HG03354 (cell line): Measurements from ENCODE around the gene CHN2.

Experiments
- ATAC-seq: cut with Tn5 transposase; IDR thresholded peaks from one replicate; pipeline ENCODE4 v1.9.1; 2021; ENCODE audit warnings: mild to moderate bottlenecking; ENCODE audit not compliant: unreplicated experiment, poor library complexity, severe bottlenecking

Gene CHN2

DNA sequence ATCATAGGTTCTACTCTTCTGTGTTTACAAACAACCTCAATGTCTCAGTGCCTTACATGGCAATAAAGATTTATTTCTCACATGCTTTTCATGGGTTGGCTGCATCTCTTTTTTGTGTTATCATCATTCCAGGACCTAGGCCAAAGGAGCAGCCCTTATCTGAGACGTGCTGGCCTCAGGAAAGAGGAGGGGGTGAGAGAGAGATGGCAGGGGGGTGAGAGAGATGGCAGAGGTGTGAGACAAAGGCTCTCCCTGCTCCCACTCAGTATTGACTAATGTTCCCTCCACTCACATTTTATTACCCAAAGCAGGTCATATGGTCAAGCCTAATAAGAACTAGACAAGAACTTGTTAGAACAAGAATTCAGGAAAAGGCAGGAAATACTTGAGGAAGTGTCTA lies 249.0 kb downstream of the CHN2 start:
- no peak for ATAC-seq

DNA sequence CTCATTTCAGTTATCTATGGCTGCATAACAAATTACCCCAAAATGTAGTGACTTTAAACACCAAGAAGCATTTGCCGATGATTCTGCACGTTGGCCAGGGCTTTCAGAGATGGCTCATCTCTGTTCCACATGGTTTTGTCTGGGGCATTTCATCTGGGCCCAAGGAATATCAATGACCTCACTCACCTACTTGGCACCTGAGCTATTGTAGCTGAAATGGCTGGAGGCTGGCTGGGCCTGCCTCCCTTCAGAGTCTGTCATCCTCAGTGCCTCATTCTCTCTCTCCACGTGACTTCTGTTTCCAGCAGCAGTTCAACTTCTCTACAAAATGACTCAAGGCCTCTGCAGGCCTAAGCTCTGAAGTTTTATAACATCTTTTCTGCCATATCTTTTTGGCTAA lies 249.7 kb downstream of the CHN2 start:
- ATAC-seq: no peak

DNA sequence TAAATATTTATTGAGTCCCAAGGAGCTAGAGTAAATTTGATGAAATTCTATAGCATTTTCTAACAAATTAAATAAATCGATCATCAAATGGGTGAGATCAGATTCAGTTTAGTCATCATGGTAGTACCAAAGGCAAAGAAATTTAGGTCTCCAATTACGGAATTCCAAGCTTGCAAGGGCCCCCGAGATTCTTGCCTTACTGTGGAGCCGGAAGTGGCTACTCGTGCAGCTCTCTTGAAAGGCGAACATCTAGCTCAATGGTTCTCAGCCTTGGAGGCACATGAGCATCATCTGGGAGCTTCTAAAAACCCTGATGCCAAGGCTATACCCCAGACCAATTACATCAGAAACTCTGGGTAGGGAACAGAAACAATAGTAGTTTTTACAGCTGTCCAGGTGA lies 251.2 kb downstream of the CHN2 start:
- no peak for ATAC-seq

- ATAC-seq: no peak
Observed at GRCh38 chr7:29447828-29448227, 253.3 kb downstream of the CHN2 start.

DNA sequence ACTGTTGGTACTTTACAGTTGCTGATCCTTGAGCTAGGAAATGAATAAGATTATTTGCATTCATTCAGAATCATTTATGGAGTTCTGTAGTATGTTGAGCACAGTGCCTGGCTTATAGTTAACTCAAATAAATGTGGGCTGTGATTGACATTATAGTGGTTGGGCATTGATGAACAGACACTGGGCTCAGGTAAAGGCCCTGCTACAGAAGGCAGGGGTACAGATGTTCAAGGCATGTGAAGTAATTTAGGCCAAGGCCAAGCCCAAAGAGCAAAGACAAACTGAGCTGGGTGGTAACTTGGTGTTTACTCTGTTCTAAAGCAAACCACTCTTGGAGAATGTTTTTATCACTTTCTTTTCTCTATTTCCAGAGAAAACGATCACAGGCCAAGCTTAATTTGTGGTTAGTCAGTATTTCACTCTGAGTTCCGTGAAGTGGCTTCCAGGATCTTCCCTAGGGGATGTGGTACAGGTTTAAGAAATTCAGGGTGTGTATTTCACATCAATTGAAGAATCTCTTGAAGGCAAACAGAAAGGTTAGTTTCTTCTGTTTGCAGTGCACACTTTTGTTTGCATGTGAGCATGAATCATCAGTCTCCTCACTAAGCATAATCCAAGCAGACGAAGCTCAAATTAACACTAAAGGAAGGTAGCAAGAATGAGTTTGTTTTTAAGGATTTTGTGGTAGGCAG lies 255.1 kb downstream of the CHN2 start:
- ATAC-seq: no peak

DNA sequence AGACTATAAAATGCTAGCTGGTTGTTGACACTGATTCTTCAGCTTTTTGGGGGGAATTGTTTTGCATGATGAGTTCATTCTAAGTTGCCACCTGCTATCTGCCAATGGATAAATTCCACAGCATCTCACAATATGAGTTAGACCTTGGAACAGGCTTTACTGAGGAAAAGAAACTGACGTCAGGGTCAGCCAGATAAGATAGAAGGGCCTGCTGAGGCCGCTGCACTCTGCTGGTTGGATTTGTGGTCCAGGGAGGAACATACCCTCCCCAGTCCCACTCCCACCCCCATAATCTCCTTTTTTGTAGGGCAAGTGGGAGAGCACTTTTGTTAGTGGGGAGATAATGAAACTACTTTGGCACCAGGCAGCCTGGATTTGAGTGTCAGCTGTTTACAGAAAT lies 258.4 kb downstream of the CHN2 start:
- ATAC-seq: no peak

GRCh38 chr7:29454464-29454863 lies 259.9 kb downstream of the CHN2 start:
- no peak for ATAC-seq

- ATAC-seq: no peak
Observed at GRCh38 chr7:29454899-29455451, 260.4 kb downstream of the CHN2 start.

GRCh38 chr7:29457141-29457561 lies 262.6 kb downstream of the CHN2 start:
- no peak for ATAC-seq

GRCh38 chr7:29457565-29458011 lies 263.0 kb downstream of the CHN2 start:
- no peak for ATAC-seq

DNA sequence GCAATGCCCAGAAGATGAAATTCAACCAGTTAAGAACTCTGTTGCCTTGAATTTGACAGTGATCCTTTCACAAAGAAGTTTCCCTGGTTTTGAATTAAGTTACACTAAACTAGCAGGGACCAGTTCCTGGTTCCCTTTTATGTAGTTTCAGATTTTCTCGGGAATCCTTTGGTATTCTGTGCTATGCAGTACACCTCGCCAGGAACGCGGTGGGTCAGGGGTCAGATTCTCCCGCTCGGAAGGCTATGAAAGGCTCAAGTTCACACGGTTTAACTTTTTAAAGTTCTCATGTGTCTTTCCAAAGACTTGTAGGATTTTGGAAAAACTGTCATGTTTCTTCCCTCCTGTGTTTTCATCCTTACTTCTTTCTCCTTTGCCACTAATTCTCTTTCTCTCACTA lies 264.4 kb downstream of the CHN2 start:
- no peak for ATAC-seq

- no peak for ATAC-seq
Observed at GRCh38 chr7:29459589-29459988, 265.0 kb downstream of the CHN2 start.

GRCh38 chr7:29461996-29462395 lies 267.4 kb downstream of the CHN2 start:
- ATAC-seq: no peak

DNA sequence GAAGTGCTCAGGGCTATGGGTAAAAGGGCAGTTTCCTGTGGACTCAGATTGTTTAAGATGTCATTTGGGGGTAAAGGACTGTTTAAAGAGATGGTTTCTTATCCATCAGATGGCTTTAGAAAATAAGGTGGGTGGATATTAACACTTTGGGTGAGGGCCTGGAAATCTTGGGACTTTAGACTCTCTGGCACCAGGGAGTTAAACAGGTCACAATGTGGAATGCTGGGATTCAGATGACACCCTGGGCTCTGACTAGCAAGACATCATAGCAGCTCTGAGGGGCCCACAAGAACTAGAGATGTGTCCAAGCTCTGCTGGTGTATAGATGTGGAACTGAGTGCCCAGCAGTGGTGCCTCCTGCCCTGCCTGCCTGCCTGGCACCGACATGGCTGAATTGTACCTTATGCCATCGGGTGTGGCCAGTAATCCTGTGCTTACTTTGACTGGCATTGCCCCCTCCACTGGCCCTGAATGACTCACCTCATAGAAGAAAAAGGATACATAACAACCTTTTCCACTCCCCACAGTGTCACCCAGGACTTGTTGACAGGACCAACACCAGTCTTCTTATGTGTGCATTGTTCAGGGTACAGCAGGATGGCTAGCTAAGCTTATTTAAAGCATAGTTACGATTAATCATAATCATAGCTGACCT lies 269.1 kb downstream of the CHN2 start:
- ATAC-seq: no peak

- ATAC-seq: no peak
Observed at GRCh38 chr7:29464753-29465152, 270.2 kb downstream of the CHN2 start.

GRCh38 chr7:29467193-29467926 lies 272.8 kb downstream of the CHN2 start:
- ATAC-seq: no peak

DNA sequence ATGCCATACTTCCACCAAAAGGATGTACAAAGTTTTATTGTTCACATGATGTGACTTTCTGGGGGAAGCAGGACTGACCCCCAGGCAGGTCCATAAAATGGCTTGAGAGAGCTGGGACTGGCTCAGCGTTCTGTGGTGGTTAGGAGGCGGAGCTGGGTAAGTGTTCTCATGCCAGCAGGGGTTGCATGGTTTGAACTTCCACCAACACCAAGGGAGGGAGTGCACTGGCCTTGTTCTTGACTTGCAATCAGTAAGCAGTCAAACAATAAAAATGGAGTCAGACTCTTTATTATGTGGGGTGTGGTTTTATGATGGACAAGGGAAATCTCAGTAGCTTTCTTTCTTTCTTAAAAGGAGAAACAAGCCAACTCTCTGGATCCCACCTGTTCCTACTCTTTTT lies 273.6 kb downstream of the CHN2 start:
- ATAC-seq: no peak

DNA sequence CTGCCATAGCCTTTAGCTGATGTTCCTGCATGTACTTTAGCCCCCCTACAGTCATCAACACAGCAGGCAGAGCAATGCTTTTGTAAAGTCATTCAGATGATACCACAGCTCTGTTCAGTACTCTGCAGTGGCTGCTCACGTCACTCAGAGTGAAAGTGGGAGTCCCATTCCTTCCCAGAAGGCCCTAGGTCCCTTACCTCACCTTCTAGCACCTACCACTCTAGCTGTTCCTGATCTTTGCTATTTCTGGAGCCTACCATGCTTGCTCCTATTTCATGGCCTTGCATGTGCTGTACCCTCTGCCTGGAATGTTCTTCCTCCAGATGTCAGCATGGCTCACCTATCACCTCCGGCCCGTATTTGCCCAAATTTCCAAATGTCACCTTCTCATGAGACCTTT lies 274.7 kb downstream of the CHN2 start:
- ATAC-seq: no peak

DNA sequence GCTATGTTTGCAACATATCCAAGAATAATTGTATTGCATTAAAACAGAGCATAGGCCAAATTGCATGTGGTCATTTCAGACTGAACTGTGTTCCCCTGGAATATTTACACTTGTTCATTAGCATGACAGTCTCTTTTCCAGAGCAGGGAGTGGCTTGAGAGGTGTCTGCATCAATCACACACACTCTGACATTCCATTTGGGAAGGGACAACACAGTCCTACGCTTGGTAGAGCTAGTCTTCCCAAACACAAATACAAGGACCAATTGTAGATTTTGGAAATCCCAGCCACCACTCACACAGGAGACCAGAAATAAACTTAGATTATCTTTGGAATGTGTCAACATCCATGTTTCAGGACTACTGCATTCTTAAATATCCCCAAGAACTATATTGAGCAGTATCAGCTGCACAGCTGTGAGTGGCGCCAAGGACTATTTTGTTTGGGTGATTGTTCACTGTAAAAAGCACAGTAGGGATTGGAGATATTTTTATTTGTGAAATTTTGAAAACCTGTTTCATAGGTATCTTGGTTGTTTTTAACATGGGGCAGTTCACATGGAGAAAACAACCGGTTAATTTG lies 275.5 kb downstream of the CHN2 start:
- no peak for ATAC-seq

DNA sequence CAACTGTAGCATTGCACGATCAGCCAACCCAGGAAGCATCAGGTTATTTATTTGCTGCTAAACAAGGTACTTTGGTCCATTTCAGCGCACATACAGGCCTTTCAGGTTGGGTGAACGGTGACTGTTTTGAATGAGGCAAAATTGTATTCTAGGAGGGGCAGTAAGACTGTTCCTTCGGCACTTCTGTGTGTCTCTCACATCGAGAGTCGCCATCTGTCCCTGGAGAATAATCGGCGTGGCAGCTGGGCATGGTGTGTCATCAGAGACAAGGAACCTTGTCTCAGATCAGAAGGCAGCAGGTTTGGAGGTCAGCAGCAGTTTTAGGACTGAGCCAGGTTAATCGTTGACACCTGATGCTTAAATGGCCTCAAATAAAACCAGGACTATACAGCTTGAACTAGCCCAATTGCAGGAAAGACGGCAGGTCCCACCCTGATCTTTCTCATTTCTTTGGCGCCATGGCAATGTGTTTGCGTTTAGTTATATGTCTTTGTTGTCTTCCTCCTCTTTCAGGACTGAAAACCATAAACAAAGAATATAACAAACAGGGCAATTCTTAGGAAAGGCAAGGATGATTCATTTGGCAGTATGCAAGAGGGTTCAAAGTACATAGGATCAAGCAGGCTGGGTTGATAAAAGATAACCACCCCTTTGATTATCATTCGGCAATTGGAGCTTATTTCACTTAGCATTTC lies 277.0 kb downstream of the CHN2 start:
- ATAC-seq: no peak
